ENCODE data around the gene ERP27. TPM values are rescaled to one million over a fixed set of nuclear protein-coding genes. Genes with fewer than 3 reads are reported as not detected.

ERP27 gene
- total RNA-seq, 1 experiment from 2014 or later = 0.74 TPM

GRCh38 chr12:14961466-14962152, 23.3 kb upstream of the ERP27 start, which contains the start of gene ARHGDIB:
Gene ARHGDIB, minus strand, starts transcription at chr12:14961601. Its CDS starts 10,889 bp downstream, at chr12:14950712.
- no peak for DNase-seq (ENCODE audit: low read depth, low spot score)
- in situ Hi-C loops (cut with HindIII; ENCODE audit: low pct_unique_long_range_greater_than_20kb, low sequenced_read_pairs) = no loop called here

GRCh38 chr12:14960548-14961465, 22.5 kb upstream of the ERP27 start:
- no peak for DNase-seq (ENCODE audit: low read depth, low spot score)
- in situ Hi-C loops (cut with HindIII; ENCODE audit: low pct_unique_long_range_greater_than_20kb, low sequenced_read_pairs) = no loop called here

GRCh38 chr12:14959916-14960496, 21.7 kb upstream of the ERP27 start:
- in situ Hi-C loops (cut with HindIII; ENCODE audit: low pct_unique_long_range_greater_than_20kb, low sequenced_read_pairs) = no loop called here

GRCh38 chr12:14959463-14959862, 21.1 kb upstream of the ERP27 start:
- DNase-seq (ENCODE audit: low read depth, low spot score) = no peak
- in situ Hi-C loops (cut with HindIII; ENCODE audit: low pct_unique_long_range_greater_than_20kb, low sequenced_read_pairs) = no loop called here

More at GRCh38 chr12:14959916-14960496, 21.7 kb upstream of the ERP27 start:
- no peak for DNase-seq (ENCODE audit: low read depth, low spot score)

- in situ Hi-C loops (cut with HindIII; ENCODE audit: low pct_unique_long_range_greater_than_20kb, low sequenced_read_pairs) = no loop called here
- DNase-seq (ENCODE audit: low read depth, low spot score) = no peak
Measured at GRCh38 chr12:14959126-14959440, 20.7 kb upstream of the ERP27 start.

GRCh38 chr12:14958361-14959125, 20.2 kb upstream of the ERP27 start:
- in situ Hi-C loops (cut with HindIII; ENCODE audit: low pct_unique_long_range_greater_than_20kb, low sequenced_read_pairs) = no loop called here

GRCh38 chr12:14957551-14958168, 19.3 kb upstream of the ERP27 start:
- no peak for DNase-seq (ENCODE audit: low read depth, low spot score)
- in situ Hi-C loops (cut with HindIII; ENCODE audit: low pct_unique_long_range_greater_than_20kb, low sequenced_read_pairs) = no loop called here

More at GRCh38 chr12:14958361-14959125, 20.2 kb upstream of the ERP27 start:
- no peak for DNase-seq (ENCODE audit: low read depth, low spot score)

GRCh38 chr12:14956905-14957304, 18.6 kb upstream of the ERP27 start:
- in situ Hi-C loops (cut with HindIII; ENCODE audit: low pct_unique_long_range_greater_than_20kb, low sequenced_read_pairs) = no loop called here
- DNase-seq (ENCODE audit: low read depth, low spot score) = no peak

- in situ Hi-C loops (cut with HindIII; ENCODE audit: low pct_unique_long_range_greater_than_20kb, low sequenced_read_pairs) = no loop called here
- DNase-seq (ENCODE audit: low read depth, low spot score) = no peak
Measured at GRCh38 chr12:14956024-14956891, 17.9 kb upstream of the ERP27 start.

GRCh38 chr12:14954269-14954668, 15.9 kb upstream of the ERP27 start:
- no peak for DNase-seq (ENCODE audit: low read depth, low spot score)
- in situ Hi-C loops (cut with HindIII; ENCODE audit: low pct_unique_long_range_greater_than_20kb, low sequenced_read_pairs) = no loop called here

- in situ Hi-C loops (cut with HindIII; ENCODE audit: low pct_unique_long_range_greater_than_20kb, low sequenced_read_pairs) = no loop called here
- DNase-seq (ENCODE audit: low read depth, low spot score) = no peak
Measured at GRCh38 chr12:14953752-14954151, 15.4 kb upstream of the ERP27 start.

GRCh38 chr12:14952299-14952921, 14.1 kb upstream of the ERP27 start:
- DNase-seq (ENCODE audit: low read depth, low spot score) = no peak
- in situ Hi-C loops (cut with HindIII; ENCODE audit: low pct_unique_long_range_greater_than_20kb, low sequenced_read_pairs) = no loop called here

- in situ Hi-C loops (cut with HindIII; ENCODE audit: low pct_unique_long_range_greater_than_20kb, low sequenced_read_pairs) = no loop called here
- no peak for DNase-seq (ENCODE audit: low read depth, low spot score)
Measured at GRCh38 chr12:14951851-14952250, 13.5 kb upstream of the ERP27 start.

- in situ Hi-C loops (cut with HindIII; ENCODE audit: low pct_unique_long_range_greater_than_20kb, low sequenced_read_pairs) = no loop called here
- DNase-seq (ENCODE audit: low read depth, low spot score) = no peak
Measured at GRCh38 chr12:14950982-14951746, 12.8 kb upstream of the ERP27 start.

GRCh38 chr12:14950421-14950820, 12.1 kb upstream of the ERP27 start:
- in situ Hi-C loops (cut with HindIII; ENCODE audit: low pct_unique_long_range_greater_than_20kb, low sequenced_read_pairs) = no loop called here

More at GRCh38 chr12:14950421-14950820, 12.1 kb upstream of the ERP27 start:
- DNase-seq (ENCODE audit: low read depth, low spot score) = no peak

Measured in SK-MEL-5 (cell line).